Stimulated activated CD4-positive, alpha-beta T cell treated with anti-CD3 and anti-CD28 coated beads, Interleukin-12 subunit alpha, Interleukin-12 subunit beta, amount 100 ng/mL, for 24 hours (primary cell): Measurements from ENCODE around the gene RING1.

ENCODE experiments used
- DNase-seq, 2 experiments: peaks; one replicate each; pipeline ENCODE4 v3.0.0-alpha.2; 2020; ENCODE audit warnings: low read depth in 2 of 2

Gene RING1

GRCh38 chr6:33208091-33208967 lies at the start of gene RING1:
Gene RING1 (plus strand): TSS chr6:33208500. CDS start chr6:33208823, 323 bp downstream.
- DNase-seq = peak; percentile 67 to 83

- no peak for DNase-seq
These were observed 48.2 kb upstream of the RING1 start for GRCh38 chr6:33160096-33160495.

GRCh38 chr6:33160728-33161344 lies 47.5 kb upstream of the RING1 start:
- DNase-seq = no peak

DNA sequence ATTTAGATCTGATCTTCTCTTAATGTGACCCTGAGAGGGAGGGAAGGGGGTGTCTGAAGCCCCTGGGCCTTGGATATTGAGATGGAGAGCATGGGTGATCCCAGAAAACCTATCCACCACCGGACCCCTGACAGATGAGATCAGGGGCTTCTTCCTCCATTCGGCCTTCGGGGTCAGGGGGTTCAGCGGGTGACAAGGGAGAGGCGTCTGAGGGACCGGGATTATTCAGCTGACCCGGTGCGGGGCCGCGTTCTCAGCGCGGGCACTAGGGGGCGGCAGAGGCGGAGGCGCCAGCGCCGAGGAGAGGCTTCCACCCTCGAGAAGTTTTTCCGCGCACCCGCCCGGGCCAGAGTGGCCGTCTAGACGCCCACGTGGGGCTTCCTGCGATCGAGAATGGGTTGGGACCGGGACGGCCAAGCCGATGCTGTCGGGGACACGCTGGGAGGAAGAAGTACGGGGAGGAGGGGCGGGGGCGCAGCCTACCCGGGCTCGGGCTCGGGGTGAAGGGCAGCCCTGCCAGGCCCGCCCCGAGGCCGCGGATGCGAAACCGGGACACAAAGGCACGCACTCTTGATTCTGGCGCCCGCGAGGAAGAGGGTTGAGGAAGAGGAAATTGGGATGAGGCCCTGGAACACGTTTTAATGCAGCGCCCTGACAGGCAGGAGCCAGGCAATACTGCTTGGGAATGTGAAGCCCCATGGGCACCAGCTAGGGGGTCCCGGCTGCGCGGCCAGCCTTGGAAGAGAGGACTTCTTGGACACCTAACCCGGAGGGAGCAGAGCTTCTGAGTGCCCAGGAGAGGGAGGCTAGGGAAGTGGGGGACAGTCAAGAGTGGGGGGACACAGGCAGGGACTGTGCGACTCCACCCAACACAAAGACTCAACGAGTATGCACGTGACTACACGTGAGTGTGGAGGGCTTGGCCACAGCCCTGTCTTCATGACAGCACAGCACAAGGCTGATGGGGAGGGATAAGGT lies 46.7 kb upstream of the RING1 start:
- DNase-seq = peak; percentile 70 to 80

DNA sequence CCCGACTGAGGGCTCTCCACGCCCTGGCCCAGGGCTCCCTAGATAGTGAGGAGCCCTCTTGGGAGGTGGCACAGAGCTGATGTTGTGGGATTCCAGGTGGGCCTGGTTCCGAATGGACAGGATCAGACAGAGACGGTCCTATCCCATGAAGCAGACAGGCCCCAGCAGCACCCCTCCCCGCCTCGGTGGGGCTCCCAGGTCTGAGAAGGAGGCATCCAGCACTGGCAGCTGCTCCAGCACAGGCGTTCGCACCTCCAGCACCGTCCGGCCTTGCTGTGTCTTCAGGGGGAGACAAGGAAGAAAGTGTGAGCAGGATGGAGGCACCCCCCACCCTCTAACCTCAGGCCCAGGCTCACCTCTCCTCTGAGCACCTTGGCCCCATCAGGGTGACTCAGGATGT lies 44.8 kb upstream of the RING1 start:
- DNase-seq = no peak

DNA sequence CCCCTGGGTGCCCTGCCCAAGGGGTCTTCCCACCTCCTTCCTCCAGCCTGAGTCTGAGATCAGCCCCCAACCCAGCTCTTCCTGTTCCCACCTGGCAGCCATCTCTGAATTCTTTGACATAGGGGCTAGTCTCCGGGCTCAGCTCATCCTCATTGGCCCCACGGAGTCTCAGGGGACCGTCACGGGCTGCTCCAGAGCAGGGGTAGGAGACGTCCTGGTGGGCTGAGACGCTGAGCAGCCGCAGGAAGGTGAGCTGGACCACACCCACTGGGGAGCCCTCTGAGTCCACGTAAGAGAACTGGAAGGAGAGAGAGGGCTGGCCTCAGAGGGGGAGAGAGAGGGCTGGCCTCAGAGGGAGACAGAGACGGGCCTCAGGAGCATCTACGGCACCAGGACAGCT lies 44.1 kb upstream of the RING1 start:
- DNase-seq = no peak

DNA sequence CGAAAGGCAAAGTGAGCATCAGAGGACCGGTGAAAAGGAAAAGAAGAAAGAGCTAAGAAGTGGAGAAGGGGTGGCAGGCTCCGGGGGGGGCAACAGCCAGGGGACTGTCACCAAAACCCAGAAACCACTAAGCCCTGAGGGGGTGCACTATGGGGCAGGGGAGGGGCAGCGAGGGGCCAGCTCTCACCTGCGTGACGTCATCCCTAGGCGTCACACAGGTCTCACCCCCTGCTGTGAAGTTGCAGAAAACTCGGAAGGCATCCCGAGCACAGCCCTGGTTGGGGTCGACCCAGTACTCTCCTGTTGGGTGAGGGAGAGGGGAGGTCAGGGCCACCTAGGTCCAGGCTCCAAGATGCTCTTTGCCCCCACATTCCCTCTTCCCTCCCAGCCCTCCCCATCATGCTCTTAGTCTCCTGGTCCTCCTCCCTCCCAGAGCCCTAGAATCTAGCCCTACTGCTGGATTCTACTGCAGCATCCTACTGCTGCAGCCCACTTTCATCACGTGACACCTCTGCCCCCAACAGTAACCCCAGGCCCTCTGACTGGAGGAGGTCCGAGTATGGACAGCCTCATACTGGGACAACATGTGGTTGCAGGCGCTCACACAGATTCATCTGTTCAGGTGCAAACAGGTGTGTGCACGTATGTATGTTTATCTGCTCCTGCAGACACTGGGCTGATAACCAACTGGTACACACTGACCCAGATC lies 43.5 kb upstream of the RING1 start:
- DNase-seq = no peak

GRCh38 chr6:33165581-33166258 lies 42.6 kb upstream of the RING1 start:
- no peak for DNase-seq

GRCh38 chr6:33166363-33166762 lies 41.9 kb upstream of the RING1 start:
- DNase-seq = no peak

DNA sequence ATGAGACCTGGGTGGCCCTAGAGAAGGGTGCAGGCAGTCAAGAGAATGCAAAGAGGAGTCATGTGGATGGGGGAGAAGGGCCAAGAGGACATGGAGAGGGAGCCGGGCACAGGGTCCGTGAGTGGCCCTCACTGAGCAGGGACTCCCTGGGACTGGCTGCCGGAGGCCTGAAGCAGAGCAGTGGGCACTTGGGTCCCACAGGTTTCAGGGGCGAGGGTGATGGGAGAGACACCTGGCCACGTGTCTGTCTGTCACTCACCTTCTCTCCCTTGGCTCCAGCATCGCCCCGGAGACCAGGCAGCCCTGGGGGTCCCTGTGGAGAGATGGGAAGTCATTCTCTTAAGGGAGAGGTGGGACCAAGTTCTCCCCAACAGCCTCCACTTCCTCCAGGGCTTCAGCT lies 41.5 kb upstream of the RING1 start:
- DNase-seq = no peak

GRCh38 chr6:33167374-33168283 lies 40.7 kb upstream of the RING1 start:
- no peak for DNase-seq

- DNase-seq = no peak
These were observed 40.1 kb upstream of the RING1 start for GRCh38 chr6:33168284-33168601.

DNA sequence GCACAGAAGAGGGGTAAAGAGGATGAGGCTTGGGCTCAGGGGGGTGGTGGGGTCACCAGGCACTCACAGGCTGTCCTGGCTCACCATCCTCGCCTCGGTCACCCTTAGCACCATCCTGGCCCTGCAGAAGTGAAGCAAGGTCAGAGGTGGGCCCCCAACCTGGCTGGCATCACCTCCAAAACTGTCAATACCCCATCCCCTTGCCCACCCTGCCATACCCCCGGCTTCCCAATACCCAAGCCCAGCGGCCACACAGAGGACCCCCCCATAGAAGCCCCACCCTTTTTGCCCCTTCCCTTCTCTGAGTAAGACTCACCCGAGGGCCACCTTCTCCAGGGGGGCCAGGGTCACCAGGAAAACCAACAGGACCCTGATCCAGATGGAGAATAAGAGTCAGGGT lies 39.7 kb upstream of the RING1 start:
- no peak for DNase-seq

DNA sequence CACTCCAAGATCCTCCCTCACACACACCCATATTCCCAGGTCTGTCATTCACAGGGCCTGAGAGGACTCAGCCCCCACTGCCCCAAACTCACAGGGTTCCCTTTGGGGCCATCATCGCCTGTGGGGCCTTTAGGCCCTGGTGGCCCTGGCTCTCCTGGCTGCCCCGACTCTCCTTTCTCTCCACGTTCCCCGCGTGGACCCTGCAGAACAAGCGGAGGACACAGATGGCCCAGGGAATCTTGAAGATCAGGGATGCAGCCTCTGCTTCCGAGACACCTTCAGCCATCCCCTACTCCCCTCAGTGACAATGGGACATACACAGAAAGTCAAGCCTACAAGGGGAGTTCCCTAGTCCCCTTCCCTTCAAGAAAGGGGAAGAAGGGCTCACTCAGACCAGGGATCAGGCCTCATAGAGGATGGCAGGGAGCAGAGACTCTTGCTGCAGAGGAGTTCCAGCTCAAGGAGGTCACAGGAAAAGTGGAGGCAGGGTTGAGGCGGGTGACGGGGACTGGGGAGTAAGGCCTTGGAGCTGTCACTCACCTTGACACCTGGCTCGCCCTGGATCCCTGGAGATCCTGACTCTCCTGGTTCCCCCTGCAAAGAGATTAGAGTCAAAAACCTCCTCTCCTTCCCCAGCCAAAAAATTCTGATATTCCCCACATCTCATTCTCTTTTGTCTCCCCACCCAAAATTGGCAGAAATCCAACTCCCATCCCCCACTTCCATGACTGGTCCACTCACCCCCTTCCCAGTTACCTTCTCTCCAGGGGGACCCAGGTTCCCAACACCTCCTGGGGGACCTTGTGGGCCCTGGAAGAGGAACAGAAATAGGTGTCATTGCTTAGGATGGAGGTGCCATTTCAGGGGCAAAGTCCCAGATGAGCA lies 38.8 kb upstream of the RING1 start:
- DNase-seq = no peak

DNA sequence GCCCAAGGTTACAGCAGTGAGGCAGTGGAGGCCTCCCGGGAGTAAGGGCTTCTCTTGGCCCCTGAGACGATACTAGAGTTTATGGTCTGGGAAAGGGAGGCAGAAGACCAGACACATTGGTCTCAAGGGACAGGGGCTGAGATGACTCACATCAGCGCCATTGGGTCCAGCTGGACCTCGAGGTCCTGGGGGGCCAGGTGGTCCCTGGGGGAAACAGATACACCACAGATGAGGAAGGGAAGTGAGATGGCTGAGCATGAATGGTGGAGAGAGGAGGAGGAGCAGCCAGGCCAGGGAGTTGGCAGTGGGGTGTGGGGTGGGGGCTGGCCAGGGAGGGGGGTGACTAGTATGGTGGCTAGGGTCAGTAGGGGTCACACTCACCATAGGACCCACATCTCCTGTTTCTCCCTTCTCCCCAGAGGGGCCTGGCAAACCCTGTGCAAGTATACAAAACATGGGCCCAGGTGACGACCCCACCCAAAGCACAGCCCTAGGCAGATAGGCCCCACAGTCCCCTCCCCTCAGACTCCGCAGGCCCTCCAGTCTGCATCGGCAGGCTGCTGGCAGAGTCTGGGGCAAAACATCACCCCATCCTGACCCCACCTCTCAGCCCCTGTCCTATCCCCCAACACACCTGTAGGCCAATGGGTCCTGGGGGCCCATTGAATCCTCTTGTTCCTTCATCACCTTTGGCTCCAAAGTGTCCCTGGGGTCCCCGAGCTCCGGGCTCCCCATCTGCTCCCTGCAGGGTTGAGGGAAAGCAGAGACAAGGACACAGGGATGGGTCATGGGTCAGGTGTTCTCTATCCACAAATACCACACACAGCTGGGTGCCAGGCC lies 37.9 kb upstream of the RING1 start:
- no peak for DNase-seq

- no peak for DNase-seq
These were observed 37.1 kb upstream of the RING1 start for GRCh38 chr6:33171016-33171879.
